ENCODE data around the gene SLC43A1. TPM values are rescaled to one million over a fixed set of nuclear protein-coding genes. Genes with fewer than 3 reads are reported as not detected.

The SLC43A1 gene
- polyA plus RNA-seq, 1 experiment: 14.6 TPM

DNA sequence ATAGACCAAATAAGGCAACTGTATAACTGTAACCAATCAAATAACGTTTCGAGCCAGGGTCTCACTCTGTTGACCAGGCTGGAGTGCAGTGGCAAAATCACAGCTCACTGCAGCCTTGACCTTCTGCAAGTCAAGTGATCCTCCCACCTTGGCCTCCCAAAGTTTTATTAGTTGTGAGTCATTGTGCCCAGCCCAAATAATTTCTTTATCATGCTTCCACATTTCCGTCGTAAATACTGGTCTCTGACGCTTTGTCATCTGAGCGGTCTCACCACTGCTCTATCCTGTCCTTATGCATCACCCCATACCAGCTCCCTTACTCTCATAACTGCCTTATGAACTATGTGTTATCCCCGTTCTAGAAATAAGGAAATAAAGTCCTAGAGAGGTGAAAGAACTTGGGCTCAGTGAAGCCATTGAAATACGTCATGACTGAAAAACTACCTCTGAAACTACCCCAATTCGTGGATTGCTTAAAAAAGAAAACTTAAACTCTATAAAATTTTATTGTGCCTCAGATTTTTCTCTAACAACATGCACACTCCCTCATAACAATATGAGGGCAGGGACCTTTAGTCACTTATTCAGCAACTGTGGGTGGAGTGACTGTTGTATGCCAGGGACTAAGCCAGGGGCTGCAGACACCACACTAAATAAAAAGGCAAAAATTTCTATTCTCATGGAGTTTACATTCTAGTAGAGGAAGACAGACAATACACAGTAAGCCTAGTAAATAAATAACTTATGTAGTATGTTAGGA lies 71.0 kb downstream of the SLC43A1 start:
- peaks cover 5% of the 10 kb centered on the region for H3K27me3 ChIP-seq (ENCODE audit: control insufficient read depth, insufficient read depth, low read length)
- no peak overlapping the region for H3K27ac ChIP-seq (ENCODE audit: low read depth, low read length)
- TF ChIP-seq, protein P1, sequence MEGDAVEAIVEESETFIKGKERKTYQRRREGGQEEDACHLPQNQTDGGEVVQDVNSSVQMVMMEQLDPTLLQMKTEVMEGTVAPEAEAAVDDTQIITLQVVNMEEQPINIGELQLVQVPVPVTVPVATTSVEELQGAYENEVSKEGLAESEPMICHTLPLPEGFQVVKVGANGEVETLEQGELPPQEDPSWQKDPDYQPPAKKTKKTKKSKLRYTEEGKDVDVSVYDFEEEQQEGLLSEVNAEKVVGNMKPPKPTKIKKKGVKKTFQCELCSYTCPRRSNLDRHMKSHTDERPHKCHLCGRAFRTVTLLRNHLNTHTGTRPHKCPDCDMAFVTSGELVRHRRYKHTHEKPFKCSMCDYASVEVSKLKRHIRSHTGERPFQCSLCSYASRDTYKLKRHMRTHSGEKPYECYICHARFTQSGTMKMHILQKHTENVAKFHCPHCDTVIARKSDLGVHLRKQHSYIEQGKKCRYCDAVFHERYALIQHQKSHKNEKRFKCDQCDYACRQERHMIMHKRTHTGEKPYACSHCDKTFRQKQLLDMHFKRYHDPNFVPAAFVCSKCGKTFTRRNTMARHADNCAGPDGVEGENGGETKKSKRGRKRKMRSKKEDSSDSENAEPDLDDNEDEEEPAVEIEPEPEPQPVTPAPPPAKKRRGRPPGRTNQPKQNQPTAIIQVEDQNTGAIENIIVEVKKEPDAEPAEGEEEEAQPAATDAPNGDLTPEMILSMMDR (IDR thresholded peaks at IDR 0.05; ENCODE audit: low read depth, low read length): no peak
- POLR2A ChIA-PET: no interaction called here
- H3K9me3 ChIP-seq (ENCODE audit: control insufficient read depth, insufficient read depth, low read length): no peaks in the 10 kb centered on the region
- CTCF ChIA-PET: interaction anchor here (0.7 to 5.5 kb wide), 3 partner anchors 13 to 82 kb away, joined by 3 to 68 read pairs (median 3); no protein-coding TSS in a partner anchor
- no peak for DNase-seq (ENCODE audit: low read depth, low spot score)
- no peak overlapping the region for H3K4me3 ChIP-seq (ENCODE audit: low read depth, low read length)

DNA sequence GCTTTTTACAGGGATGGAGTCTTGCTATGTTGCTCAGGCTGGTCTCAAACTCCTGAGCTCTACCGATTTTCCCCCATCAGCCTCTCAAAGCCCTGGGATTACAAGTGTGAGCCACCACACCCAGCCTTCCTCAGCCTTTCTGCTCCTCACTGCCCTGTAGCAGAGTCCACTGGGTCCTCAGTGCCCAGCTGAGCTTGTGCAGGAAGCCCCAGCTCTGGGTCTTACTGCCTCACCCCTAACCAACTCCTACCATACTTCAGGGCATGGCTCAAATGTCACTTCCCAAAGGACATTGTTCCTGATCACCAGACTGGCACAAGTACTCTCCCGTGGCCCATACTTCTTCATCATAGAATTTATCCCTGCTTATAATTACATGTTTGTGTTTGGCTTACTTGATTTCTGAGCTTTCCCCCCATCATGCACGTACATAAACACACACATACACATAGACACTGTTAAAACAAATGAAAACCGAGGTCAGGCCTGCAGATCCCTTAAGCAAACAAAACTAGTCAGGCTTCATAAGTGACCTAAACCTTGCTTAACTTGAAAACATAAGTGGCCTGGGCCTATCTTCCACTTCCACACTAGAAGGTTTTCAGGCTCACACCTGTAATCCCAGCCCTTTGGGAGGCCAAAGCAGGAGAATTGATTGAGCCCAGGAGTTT lies 74.6 kb downstream of the SLC43A1 start:
- Histone ChIP-seq H3K27ac (ENCODE audit: low read depth, low read length) (no peak overlapping the region), H3K27me3 (ENCODE audit: control insufficient read depth, insufficient read depth, low read length) (no peaks in the 10 kb centered on the region), H3K4me3 (ENCODE audit: low read depth, low read length) (no peak overlapping the region), H3K9me3 (ENCODE audit: control insufficient read depth, insufficient read depth, low read length) (no peaks in the 10 kb centered on the region)
- TF ChIP-seq, protein P1 (IDR thresholded peaks at IDR 0.05; ENCODE audit: low read depth, low read length): no peak
- DNase-seq (ENCODE audit: low read depth, low spot score): no peak
- POLR2A ChIA-PET: no interaction called here
- CTCF ChIA-PET: interaction anchor here (0.5 to 5.5 kb wide), 6 partner anchors 10 to 279 kb away, joined by 3 to 68 read pairs (median 4); no protein-coding TSS in a partner anchor

DNA sequence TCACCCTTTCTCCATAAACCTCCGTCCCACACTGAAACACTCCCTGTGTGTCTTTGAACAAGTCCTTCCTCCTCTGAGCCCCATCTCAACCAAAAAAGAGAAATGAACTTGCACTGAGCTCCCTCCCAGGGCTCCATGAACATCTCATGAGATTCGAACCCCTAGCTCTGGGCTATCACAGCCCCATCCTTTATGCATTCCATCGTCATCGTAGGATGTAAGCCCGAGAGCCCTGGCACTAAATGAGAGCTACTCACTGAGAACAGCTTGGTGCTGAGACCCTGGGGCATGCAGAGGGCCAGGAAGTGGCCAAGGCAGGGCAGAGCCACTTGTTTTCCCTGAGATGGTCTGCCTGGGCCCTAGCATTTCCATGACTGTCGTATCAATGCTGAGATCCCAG lies 75.7 kb downstream of the SLC43A1 start:
- H3K27me3 ChIP-seq (ENCODE audit: control insufficient read depth, insufficient read depth, low read length): no peaks in the 10 kb centered on the region
- no peak overlapping the region for H3K27ac ChIP-seq (ENCODE audit: low read depth, low read length)
- H3K4me3 ChIP-seq (ENCODE audit: low read depth, low read length): no peak overlapping the region
- no peaks in the 10 kb centered on the region for H3K9me3 ChIP-seq (ENCODE audit: control insufficient read depth, insufficient read depth, low read length)
- CTCF ChIA-PET: interaction anchor here (0.6 to 5.5 kb wide), 3 partner anchors 18 to 97 kb away, joined by 3 to 68 read pairs (median 4); no protein-coding TSS in a partner anchor
- POLR2A ChIA-PET: no interaction called here
- TF ChIP-seq, protein P1 (IDR thresholded peaks at IDR 0.05; ENCODE audit: low read depth, low read length): no peak
- DNase-seq (ENCODE audit: low read depth, low spot score): no peak

DNA sequence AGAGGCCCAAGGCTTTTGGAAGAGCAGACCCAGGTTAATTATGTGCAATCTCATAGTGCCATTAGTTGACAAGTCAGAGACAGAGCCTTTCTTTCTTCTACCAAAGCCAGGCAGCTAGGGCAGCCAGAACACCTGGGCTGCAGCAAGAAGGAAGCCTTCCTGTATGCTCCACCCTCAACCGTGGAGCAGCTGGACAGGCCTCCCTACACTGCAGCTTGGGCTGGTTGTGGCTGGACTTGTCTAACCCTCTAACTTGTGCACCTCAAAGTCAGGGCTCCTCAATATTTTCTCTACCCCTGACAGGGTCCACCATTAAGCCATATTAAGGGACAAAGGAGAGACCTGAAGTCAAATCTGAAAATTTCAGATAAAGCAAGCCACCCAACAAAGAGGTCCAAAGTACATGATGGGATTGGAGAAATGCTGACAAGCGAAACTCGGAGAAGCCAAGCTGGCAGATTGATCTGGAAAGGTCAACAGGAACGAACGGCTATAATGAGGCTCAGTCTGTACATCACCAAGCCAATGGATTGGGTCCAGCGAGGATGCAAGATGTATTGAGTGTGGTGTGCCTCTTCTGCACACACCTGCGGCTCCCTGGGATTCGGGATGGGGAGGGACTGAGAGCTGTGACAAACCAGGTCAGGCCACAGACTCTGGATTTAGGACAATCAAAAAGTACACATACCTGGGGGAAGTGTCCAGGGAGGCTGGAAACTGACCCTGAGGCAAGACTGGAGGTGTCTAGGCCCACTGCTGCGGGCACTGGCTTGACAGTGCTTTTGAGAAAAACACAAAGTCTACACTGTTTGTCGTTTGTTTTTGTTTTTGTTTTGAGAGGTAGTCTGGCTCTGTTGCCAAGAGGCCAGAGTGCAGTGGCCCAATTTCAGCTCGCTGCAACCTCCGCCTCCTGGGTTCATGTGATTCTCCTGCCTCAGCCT lies 76.9 kb downstream of the SLC43A1 start:
- no peak for DNase-seq (ENCODE audit: low read depth, low spot score)
- ChIA-PET CTCF (interaction anchor here (0.7 to 2.8 kb wide), 2 partner anchors 19 to 35 kb away, joined by 4 to 17 read pairs; no protein-coding TSS in a partner anchor), POLR2A (no interaction called here)
- TF ChIP-seq, protein P1 (IDR thresholded peaks at IDR 0.05; ENCODE audit: low read depth, low read length): no peak
- Histone ChIP-seq H3K9me3 (ENCODE audit: control insufficient read depth, insufficient read depth, low read length) (no peaks in the 10 kb centered on the region), H3K27me3 (ENCODE audit: control insufficient read depth, insufficient read depth, low read length) (no peaks in the 10 kb centered on the region), H3K4me3 (ENCODE audit: low read depth, low read length) (no peak overlapping the region), H3K27ac (ENCODE audit: low read depth, low read length) (no peak overlapping the region)

Measured in AG04450 (cell line).